Stimulated activated CD4-positive, alpha-beta T cell treated with anti-CD3 and anti-CD28 coated beads, Interleukin-1b, Interleukin-23, amount 100 ng/mL, for 48 hours (primary cell): ENCODE data around the gene CLCC1.
"Not testable (repeated sequence)": the region's sequence is repeated elsewhere in the genome, so short reads cannot be mapped to it uniquely, and the experiment has no call there.

Source experiments
- DNase-seq: peaks from one replicate; pipeline ENCODE4 v3.0.0-alpha.2; 2020

Gene CLCC1, protein sequence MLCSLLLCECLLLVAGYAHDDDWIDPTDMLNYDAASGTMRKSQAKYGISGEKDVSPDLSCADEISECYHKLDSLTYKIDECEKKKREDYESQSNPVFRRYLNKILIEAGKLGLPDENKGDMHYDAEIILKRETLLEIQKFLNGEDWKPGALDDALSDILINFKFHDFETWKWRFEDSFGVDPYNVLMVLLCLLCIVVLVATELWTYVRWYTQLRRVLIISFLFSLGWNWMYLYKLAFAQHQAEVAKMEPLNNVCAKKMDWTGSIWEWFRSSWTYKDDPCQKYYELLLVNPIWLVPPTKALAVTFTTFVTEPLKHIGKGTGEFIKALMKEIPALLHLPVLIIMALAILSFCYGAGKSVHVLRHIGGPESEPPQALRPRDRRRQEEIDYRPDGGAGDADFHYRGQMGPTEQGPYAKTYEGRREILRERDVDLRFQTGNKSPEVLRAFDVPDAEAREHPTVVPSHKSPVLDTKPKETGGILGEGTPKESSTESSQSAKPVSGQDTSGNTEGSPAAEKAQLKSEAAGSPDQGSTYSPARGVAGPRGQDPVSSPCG

DNA sequence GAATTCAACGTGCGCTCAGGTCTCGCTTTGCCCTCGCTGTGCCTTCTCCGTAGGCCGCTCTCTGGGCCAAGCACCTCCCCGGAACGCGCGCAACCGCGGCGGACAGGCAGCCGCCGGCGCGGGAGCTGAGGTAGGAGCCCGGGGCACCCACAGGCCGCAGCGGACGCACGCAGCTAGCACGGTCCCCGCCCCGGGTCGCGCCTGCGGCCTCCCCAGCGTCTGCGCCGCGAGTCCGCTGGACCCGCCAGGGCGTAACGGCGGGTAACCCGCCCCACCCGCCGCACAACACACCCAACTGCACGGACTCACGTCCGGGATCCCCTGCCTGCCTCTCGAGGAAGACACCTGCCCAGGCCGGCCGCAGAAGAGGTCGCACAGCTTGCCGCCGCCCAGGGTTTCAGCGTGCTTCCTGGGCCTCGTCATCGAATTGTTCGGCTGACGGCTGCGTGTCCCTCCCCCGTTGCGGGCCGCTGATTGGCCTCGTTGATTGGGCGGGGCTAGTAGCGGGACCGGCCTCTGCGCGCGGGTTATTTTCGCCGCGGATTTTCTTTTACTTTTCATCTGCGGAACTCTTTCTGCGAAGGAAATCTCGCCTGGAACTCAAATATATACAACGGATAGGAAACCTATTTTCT lies at the start of gene CLCC1:
TSS of gene CLCC1 (minus strand) at position 433 of the 635 bp plus-strand sequence. CDS start 13,047 bp downstream, outside the sequence.
- peak; percentile 93 for DNase-seq

- DNase-seq = no peak
These were observed 48.1 kb upstream of the CLCC1 start for GRCh38 chr1:109011335-109011734.

DNA sequence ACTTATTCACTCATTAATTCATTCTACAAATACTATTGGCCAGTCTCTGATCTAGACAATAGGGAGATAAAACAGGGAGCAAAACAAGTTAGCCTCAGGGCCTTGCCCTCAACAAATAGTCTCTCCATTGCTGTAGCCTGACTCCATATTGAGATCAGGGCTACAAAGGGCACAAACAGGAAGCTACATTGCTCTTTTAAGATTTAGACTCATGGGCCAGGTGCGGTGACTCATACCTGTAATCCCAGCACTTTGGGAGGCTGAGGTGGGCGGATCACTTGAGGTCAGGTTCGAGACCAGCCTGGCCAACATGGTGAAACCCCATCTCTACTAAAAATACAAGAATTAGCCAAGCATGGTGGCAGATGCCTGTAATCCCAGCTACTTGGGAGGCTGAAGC lies 33.3 kb upstream of the CLCC1 start:
- peak; percentile 22 for DNase-seq

DNA sequence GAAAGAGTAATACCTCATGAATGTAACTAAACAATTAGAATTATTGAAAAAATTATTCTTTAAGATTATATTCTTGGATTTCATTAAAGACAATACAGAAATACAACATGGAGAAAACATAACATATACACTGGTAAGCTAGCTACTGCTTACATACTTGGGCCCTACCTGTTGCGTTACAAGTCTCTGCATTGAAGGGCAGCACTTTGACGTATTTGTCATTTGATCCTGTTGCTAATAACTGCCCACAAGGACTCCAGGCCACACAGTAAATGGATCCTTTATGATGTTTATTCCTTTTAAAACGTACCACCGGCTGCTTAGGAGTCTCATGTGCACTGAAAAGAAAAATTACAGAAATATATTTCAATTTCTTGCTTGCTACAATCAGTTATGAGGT lies 19.8 kb upstream of the CLCC1 start:
- DNase-seq = no peak

- DNase-seq = no peak
These were observed 13.4 kb upstream of the CLCC1 start for GRCh38 chr1:108976658-108977057.

GRCh38 chr1:108972951-108973350 lies 9.7 kb upstream of the CLCC1 start:
- DNase-seq = no peak

- DNase-seq = no peak
These were observed 6.1 kb upstream of the CLCC1 start for GRCh38 chr1:108969346-108969745.

- peak; percentile 42 for DNase-seq
These were observed 618 bp downstream of the CLCC1 start for GRCh38 chr1:108962681-108963051.

GRCh38 chr1:108961752-108962486 lies 1.4 kb downstream of the CLCC1 start:
- DNase-seq = no peak

DNA sequence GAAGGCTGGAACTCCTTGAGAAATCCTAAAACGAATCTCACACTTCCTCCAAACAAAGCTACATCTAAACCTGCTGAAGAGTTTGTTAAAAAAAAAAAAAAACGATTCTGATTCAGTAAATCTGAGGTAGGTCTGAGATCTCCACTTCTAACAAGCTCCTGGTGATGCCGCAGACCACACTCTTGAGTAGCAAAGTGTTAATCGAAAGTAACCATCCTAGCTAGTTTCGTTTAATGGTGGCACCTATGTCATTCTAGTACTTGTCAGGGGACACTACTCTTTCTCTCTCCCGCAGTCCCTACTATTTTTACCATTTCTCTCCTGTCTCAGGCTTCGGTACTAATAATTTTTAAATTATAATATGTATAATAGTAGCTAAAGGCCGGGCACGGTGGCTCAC lies 2.1 kb downstream of the CLCC1 start:
- DNase-seq = no peak

DNA sequence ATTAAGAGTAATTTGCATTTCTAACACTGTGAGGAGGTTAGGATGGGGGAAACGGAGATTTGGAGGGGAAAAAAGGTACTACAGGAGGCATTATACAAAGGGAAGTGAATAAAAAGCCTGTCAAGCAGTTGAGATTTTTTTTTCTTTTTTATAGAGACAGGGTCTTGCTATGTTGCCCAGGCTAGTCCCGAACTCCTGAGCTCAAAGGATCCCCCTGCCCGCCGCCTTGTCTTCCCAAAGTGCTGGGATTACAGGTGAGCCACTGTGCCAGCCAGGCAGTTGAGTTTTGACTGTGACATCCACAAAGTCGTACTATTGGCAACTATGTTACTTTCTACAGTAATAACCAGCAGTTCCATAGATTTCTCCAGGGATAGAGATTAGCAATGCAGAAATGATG lies 2.6 kb downstream of the CLCC1 start:
- DNase-seq = no peak

DNA sequence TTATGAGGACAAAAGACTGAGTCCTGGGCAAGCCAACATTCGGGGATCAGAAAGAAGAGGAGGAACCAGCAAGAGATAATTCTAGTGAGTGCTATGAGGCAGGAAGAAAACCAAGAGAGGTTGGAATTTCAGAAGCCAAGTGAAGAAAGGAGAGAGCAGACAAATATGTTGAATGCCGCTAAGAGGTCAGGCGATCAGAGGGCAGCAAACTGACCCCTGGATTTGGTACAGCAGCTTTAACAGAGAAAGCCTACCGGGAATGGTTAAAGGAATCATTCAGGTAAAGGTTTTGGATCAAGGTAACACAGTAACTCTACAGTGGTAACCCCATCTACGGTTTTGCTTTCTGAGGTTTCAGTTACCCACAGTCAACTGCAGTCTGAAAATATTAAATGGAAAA lies 5.4 kb downstream of the CLCC1 start:
- no peak for DNase-seq

- DNase-seq = no peak
These were observed 7.4 kb downstream of the CLCC1 start for GRCh38 chr1:108955881-108956280.

DNA sequence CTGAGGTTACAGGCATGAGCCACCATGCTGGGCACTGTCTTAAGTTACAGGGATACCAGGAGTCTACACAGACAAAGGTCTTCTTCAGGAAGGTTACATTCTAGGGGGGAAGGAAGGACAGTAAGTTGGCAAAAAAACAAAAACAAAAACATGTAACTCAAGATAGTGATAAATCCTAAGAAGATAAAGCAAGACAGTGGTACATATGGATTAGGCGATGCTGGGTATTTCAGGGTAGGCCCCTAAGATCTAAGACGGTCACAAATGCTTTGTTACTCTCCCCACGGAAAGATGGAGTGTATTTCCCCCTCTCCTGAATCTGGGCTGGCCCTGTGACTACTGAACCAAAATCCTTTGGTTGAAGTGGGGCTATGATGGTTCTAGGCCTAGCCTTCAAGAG lies 8.2 kb downstream of the CLCC1 start:
- no peak for DNase-seq

DNA sequence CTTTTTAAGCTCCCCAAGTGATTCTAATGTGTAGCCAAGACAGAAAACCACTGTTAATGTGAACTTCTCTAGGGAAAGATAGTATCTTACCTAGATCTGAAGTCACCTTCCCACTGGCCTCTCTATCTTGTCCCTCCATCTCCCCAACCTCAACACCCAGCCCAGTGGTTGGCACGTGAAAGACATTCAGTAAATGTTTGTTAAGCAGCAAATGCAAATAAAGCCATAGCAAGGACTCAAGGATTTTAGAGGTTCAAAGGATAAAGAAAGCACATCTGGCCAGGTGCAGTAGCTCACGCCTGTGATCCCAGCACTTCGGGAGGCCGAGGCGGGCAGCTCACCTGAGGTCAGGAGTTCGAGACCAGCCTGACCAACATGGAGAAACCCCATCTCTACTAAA lies 9.8 kb downstream of the CLCC1 start:
- DNase-seq = no peak

- DNase-seq = no peak
These were observed 12.0 kb downstream of the CLCC1 start for GRCh38 chr1:108951242-108951641.

DNA sequence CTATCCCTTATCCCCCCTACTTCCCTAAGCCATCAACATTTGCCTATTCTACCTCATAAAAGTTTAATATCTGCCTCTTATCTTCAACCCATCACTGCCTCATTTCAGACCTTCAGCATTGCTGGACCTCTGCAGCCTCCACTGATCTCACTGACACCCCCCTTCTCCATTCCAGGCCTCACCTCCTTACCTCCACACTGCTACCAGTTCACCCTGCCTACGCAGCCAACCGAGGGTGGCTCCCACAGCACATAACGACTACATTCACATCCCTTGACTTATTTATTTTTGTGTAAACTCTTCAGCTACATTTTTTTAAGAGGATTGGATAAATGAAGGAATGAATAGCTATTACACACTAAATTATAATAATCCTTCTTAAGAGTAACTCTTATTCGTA lies 14.2 kb downstream of the CLCC1 start:
- DNase-seq = no peak

GRCh38 chr1:108947871-108948525 lies 15.3 kb downstream of the CLCC1 start:
- DNase-seq = no peak

- DNase-seq = no peak
These were observed 27.1 kb downstream of the CLCC1 start for GRCh38 chr1:108936170-108936569.

DNA sequence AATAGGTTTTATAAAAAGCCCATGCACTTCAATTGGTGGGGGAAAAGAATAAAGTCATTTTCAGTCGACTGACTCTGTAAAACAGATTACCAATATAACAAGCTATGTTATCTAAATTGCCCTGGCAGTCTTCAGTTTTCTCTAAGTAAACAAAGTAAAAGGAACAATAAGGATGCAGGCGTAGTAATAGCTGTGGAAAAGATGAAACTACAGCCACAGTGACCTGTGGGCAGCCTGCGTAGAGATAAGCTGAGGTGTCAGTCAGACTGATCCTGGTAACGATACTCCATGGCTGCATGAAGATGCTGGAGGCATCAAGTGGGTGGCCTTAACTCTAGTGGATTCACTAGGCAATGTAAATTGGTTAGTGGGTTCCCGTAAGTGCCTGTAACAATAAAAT lies 29.3 kb downstream of the CLCC1 start:
- no peak for DNase-seq

- not testable (repeated sequence) for DNase-seq
These were observed 35.7 kb downstream of the CLCC1 start for GRCh38 chr1:108927565-108927964.

GRCh38 chr1:108925920-108926319 lies 37.4 kb downstream of the CLCC1 start:
- DNase-seq = no peak

- DNase-seq = no peak
These were observed 46.5 kb downstream of the CLCC1 start for GRCh38 chr1:108916788-108917187.
